GM12878 (cell line): ENCODE measurements around the gene TOPBP1. TPM values are rescaled to one million over a fixed set of nuclear protein-coding genes. Genes with fewer than 3 reads are reported as not detected.

Source experiments
- ATAC-seq: fragments of 200-7000 bp; cut with Tn5 transposase; 3 replicates; pipeline ENCODE4 v1.9.1; 2020; ENCODE audit warnings: mild to moderate bottlenecking, moderate library complexity
- BruUV-seq: library from RNA; stranded (reverse); fragments of 400-500 nt; replicated peaks from 2 replicates; lab custom pipeline; 2021; lab: Mats Ljungman, UMichigan
- CTCF ChIA-PET: fragments of 300-600 bp; sonication (Branson Sonifier 250); formaldehyde crosslinking; extraction: SDS; loops from one replicate; lab custom pipeline; 2021; ENCODE audit warnings: inconsistent platforms; lab: Yijun Ruan, JAX
- POLR2A ChIA-PET: fragments of 350-600 bp; formaldehyde crosslinking; extraction: SDS; loops from one replicate; lab custom pipeline; 2021; ENCODE audit warnings: inconsistent platforms; lab: Charles Lee
- RAD21 ChIA-PET: fragments of 300-600 bp; sonication (Branson Sonifier 250); formaldehyde crosslinking; loops from one replicate; lab custom pipeline; 2023; ENCODE audit warnings: antibody characterized with exemption; ENCODE audit not compliant: unreplicated experiment; lab: Charles Lee
- SMC1A ChIA-PET: fragments of 300-600 bp; sonication (Branson Sonifier 250); formaldehyde crosslinking; loops from one replicate; lab custom pipeline; 2023; ENCODE audit not compliant: unreplicated experiment, uncharacterized antibody; lab: Charles Lee
- DNase-seq: peaks from one replicate; pipeline ENCODE4 v3.0.0-alpha.2; 2011; ENCODE audit warnings: low read depth, low spot score
- FAIRE-seq: peaks from 3 replicates; lab custom pipeline; 2011; peaks lifted over from hg19 to GRCh38; lab: Jason Lieb, UNC
- H2AFZ ChIP-seq: 2 replicates; pipeline ENCODE4 v1.6.0; 2011; ENCODE audit warnings: low read depth, low read length, control low read depth; ENCODE audit not compliant: control insufficient read depth
- H3K27ac ChIP-seq: 2 replicates; pipeline ENCODE4 v1.5.1; 2011; ENCODE audit warnings: control low read depth; ENCODE audit not compliant: control insufficient read depth, insufficient read depth
- H3K27me3 ChIP-seq, 2 experiments: replicated peaks in 1 of 2; 2 replicates each; pipeline versions ENCODE4 v1.6.0 to v1.6.1; 2011; ENCODE audit warnings: low read length in 1 of 2; ENCODE audit not compliant: control insufficient read depth in 2 of 2, insufficient read depth in 2 of 2
- H3K36me3 ChIP-seq, 2 experiments: 2 replicates each; pipeline ENCODE4 v1.5.1; 2011; ENCODE audit warnings: low read length in 1 of 2; ENCODE audit not compliant: control insufficient read depth in 2 of 2, insufficient read depth in 2 of 2
- H3K4me1 ChIP-seq: 2 replicates; pipeline ENCODE4 v1.6.1; 2011; ENCODE audit warnings: mild to moderate bottlenecking, low read length, moderate library complexity, mixed read lengths; ENCODE audit not compliant: control insufficient read depth, insufficient read depth
- H3K4me2 ChIP-seq: 2 replicates; pipeline ENCODE4 v1.6.0; 2011; ENCODE audit warnings: control low read depth; ENCODE audit not compliant: control insufficient read depth, insufficient read depth
- H3K4me3 ChIP-seq: fragments of 200-600 bp; sonication (generic); 2 replicates; pipeline ENCODE4 v1.5.1; 2016
- H3K79me2 ChIP-seq: 2 replicates; pipeline ENCODE4 v1.6.0; 2011; ENCODE audit warnings: low read length; ENCODE audit not compliant: control insufficient read depth, insufficient read depth
- H3K9ac ChIP-seq: 2 replicates; pipeline ENCODE4 v1.8.0; 2011; ENCODE audit warnings: low read length, control low read depth, mixed read lengths; ENCODE audit not compliant: control insufficient read depth, insufficient read depth
- H3K9me3 ChIP-seq: replicated peaks from 3 replicates; pipeline ENCODE4 v1.5.1; 2011; ENCODE audit warnings: mild to moderate bottlenecking, low read length; ENCODE audit not compliant: control insufficient read depth, insufficient read depth
- H4K20me1 ChIP-seq: 2 replicates; pipeline ENCODE4 v1.6.0; 2011; ENCODE audit not compliant: control insufficient read depth, insufficient read depth
- CBX5 ChIP-seq: sonication (generic); IDR thresholded peaks from 2 replicates; pipeline ENCODE4 v1.6.1; 2016; ENCODE audit warnings: low read depth, moderate library complexity, mild to moderate bottlenecking, inconsistent platforms
- KAT2A ChIP-seq: conservative IDR thresholded peaks from 2 replicates; pipeline ENCODE4 v1.6.1; 2011; ENCODE audit warnings: low read depth, low read length; ENCODE audit not compliant: control insufficient read depth
- MYC ChIP-seq: IDR thresholded peaks from 2 replicates; pipeline ENCODE4 v1.6.1; 2011; ENCODE audit warnings: mild to moderate bottlenecking, low read length, moderate library complexity, inconsistent platforms; ENCODE audit not compliant: insufficient read depth, insufficient replicate concordance, insufficient read length, severe bottlenecking
- TARDBP ChIP-seq: IDR thresholded peaks from 2 replicates; pipeline ENCODE4 v1.6.1; 2016; ENCODE audit warnings: borderline replicate concordance
- WRNIP1 ChIP-seq: IDR thresholded peaks from 2 replicates; pipeline ENCODE4 v1.6.1; 2011; ENCODE audit warnings: low read depth, low read length, improper control_type of control experiment, borderline replicate concordance
- ZNF207 ChIP-seq: fragments of 450-650 bp; IDR thresholded peaks from 2 replicates; pipeline ENCODE4 v1.6.1; 2014; ENCODE audit warnings: antibody characterized with exemption, mild to moderate bottlenecking, borderline replicate concordance
- ZNF274 ChIP-seq: IDR thresholded peaks from one replicate; pipeline ENCODE4 v1.8.0; 2011; ENCODE audit not compliant: insufficient read length, insufficient read depth
- ZZZ3 ChIP-seq: IDR thresholded peaks from 2 replicates; pipeline ENCODE4 v1.6.1; 2011; ENCODE audit warnings: low read depth; ENCODE audit not compliant: control insufficient read depth, insufficient read length
- WGBS: methylation state at CpG from one replicate; pipeline ENCODE4 v1.1.6; 2016; ENCODE audit warnings: low lambda C conversion rate; ENCODE audit not compliant: insufficient replicate concordance, insufficient coverage; ENCODE audit errors: missing lambda C conversion rate; 5-methylcytosine and 5-hydroxymethylcytosine counted together
- in situ Hi-C: fragments of 300-500 bp; cut with MboI; formaldehyde crosslinking; loops from 9 replicates; pipeline ENCODE4 v1.14.3; 2018; ENCODE audit warnings: mixed read lengths
- intact Hi-C: fragments of 100-400 bp; cut with micrococcal nuclease; formaldehyde crosslinking; loops from one replicate; pipeline ENCODE4 v1.14.2; 2022; ENCODE audit not compliant: unreplicated experiment
- polyA plus RNA-seq, 11 experiments: library from polyadenylated mRNA; depleted of rRNA in 4 of 11; unstranded in 6 of 11; stranded (reverse) in 5 of 11; fragments of >200 nt; fragmentation: Nextera tagmentation in 4 of 11; fragmentation: Illumina TruSeq in 1 of 11; extraction: Ambion mirVana in 4 of 11; extraction: Trizol in 1 of 11; gene quantifications; 1 replicate in 1 of 11; 2 replicates in 10 of 11; pipeline versions ENCODE4 v1.2.1 to v1.2.3, GENCODE V29; 2011 to 2016; ENCODE audit warnings: inconsistent platforms in 2 of 11, missing spikeins in 2 of 11, low read depth in 1 of 11
- total RNA-seq, 4 experiments: library from RNA; depleted of rRNA in 3 of 4; stranded (reverse); fragments of >200 nt in 3 of 4; fragmentation: Illumina TruSeq in 1 of 4; extraction: Trizol in 1 of 4; gene quantifications; 2 replicates each; pipeline versions ENCODE4 v1.2.1 to v1.2.3, GENCODE V29; 2013 to 2021
- TF ChIP-seq, protein P1 (sequence below): fragments of 450-650 bp; IDR thresholded peaks from 2 replicates; pipeline ENCODE4 v1.6.1; 2017; ENCODE audit warnings: mild to moderate bottlenecking, moderate library complexity
- TF ChIP-seq, protein P2 (sequence below): fragments of 150-350 bp; IDR thresholded peaks from 2 replicates; pipeline ENCODE4 v1.6.1; 2014; ENCODE audit warnings: mild to moderate bottlenecking, low read depth, low read length
- TF ChIP-seq, protein P3 (sequence below): fragments of 450-650 bp; IDR thresholded peaks from 2 replicates; pipeline ENCODE4 v1.6.1; 2018; ENCODE audit warnings: mild to moderate bottlenecking, low read depth, moderate library complexity; ENCODE audit not compliant: partially characterized antibody

Gene TOPBP1
- total and polyA plus RNA-seq, 10 of the 15 experiments (the other 5 are each of a cell fraction or from before 2014, with no cell fraction given): 18.3 to 99.3 (median 61.5) TPM

DNA sequence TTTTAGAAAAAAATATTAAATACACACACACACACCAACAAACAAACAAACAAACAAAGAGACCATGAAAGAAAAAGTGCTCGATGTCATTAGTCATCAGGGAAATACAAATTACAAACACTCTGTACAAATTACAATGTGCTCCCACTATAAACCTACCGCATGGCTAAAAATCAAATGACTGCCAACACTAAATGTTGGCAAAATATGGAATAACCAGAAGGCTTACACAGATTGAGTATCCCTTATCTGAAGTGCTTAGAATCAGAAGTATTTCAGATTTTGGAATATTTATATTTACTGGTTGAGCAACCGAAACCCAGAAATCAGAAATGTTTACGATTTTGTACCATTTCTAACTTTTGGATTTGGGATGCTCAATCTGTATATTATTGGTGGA lies 54.8 kb downstream of the TOPBP1 start (continued):
- TF ChIP-seq, protein P1, sequence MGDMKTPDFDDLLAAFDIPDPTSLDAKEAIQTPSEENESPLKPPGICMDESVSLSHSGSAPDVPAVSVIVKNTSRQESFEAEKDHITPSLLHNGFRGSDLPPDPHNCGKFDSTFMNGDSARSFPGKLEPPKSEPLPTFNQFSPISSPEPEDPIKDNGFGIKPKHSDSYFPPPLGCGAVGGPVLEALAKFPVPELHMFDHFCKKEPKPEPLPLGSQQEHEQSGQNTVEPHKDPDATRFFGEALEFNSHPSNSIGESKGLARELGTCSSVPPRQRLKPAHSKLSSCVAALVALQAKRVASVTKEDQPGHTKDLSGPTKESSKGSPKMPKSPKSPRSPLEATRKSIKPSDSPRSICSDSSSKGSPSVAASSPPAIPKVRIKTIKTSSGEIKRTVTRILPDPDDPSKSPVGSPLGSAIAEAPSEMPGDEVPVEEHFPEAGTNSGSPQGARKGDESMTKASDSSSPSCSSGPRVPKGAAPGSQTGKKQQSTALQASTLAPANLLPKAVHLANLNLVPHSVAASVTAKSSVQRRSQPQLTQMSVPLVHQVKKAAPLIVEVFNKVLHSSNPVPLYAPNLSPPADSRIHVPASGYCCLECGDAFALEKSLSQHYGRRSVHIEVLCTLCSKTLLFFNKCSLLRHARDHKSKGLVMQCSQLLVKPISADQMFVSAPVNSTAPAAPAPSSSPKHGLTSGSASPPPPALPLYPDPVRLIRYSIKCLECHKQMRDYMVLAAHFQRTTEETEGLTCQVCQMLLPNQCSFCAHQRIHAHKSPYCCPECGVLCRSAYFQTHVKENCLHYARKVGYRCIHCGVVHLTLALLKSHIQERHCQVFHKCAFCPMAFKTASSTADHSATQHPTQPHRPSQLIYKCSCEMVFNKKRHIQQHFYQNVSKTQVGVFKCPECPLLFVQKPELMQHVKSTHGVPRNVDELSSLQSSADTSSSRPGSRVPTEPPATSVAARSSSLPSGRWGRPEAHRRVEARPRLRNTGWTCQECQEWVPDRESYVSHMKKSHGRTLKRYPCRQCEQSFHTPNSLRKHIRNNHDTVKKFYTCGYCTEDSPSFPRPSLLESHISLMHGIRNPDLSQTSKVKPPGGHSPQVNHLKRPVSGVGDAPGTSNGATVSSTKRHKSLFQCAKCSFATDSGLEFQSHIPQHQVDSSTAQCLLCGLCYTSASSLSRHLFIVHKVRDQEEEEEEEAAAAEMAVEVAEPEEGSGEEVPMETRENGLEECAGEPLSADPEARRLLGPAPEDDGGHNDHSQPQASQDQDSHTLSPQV: no peak

DNA sequence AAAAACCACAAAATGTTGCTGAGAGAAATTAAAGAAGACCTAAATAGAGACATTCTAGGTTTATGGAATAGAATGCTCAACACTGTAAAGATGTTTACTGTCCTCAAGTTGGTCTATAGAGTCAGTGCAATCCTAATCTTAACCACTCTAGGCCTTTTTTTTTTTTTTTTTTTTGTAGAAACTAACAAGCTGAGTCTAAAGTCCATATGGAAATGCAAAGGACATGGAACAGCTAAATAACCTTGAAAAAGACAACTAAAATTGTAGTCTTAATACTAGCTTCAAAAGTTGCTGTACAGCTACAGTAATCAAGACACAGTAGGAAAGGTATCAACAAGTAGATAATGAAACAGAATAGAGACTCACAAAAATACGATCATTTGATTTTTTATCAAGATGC lies 55.4 kb downstream of the TOPBP1 start:
- in situ Hi-C loops: no loop called here
- ChIA-PET SMC1A (interaction anchor here (0.8 to 2.2 kb wide), 6 partner anchors 9 to 139 kb away, joined by 3 to 5 read pairs (median 4); no protein-coding TSS in a partner anchor), RAD21 (interaction anchor here (0.9 kb wide), 1 partner anchor 30 kb away, joined by 3 read pairs; no protein-coding TSS in a partner anchor), CTCF (interaction anchor here (0.7 to 1.1 kb wide), 5 partner anchors 11 to 1406 kb away, joined by 3 to 4 read pairs (median 3); no protein-coding TSS in a partner anchor), POLR2A (interaction anchor here (0.6 to 1.0 kb wide), 3 partner anchors 9 to 35 kb away, joined by 3 to 6 read pairs (median 4); no protein-coding TSS in a partner anchor)
- H3K27ac ChIP-seq: no peak overlapping the region
- ATAC-seq: no peak
- FAIRE-seq: no peak
- intact Hi-C loops: no loop called here
- TF ChIP-seq, protein P2, sequence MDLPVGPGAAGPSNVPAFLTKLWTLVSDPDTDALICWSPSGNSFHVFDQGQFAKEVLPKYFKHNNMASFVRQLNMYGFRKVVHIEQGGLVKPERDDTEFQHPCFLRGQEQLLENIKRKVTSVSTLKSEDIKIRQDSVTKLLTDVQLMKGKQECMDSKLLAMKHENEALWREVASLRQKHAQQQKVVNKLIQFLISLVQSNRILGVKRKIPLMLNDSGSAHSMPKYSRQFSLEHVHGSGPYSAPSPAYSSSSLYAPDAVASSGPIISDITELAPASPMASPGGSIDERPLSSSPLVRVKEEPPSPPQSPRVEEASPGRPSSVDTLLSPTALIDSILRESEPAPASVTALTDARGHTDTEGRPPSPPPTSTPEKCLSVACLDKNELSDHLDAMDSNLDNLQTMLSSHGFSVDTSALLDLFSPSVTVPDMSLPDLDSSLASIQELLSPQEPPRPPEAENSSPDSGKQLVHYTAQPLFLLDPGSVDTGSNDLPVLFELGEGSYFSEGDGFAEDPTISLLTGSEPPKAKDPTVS: no peak
- TF ChIP-seq CBX5: no peak
- TF ChIP-seq TARDBP: no peak
- no peak for TF ChIP-seq ZZZ3
- TF ChIP-seq WRNIP1: no peak
- TF ChIP-seq MYC: no peak
- TF ChIP-seq, protein P3, sequence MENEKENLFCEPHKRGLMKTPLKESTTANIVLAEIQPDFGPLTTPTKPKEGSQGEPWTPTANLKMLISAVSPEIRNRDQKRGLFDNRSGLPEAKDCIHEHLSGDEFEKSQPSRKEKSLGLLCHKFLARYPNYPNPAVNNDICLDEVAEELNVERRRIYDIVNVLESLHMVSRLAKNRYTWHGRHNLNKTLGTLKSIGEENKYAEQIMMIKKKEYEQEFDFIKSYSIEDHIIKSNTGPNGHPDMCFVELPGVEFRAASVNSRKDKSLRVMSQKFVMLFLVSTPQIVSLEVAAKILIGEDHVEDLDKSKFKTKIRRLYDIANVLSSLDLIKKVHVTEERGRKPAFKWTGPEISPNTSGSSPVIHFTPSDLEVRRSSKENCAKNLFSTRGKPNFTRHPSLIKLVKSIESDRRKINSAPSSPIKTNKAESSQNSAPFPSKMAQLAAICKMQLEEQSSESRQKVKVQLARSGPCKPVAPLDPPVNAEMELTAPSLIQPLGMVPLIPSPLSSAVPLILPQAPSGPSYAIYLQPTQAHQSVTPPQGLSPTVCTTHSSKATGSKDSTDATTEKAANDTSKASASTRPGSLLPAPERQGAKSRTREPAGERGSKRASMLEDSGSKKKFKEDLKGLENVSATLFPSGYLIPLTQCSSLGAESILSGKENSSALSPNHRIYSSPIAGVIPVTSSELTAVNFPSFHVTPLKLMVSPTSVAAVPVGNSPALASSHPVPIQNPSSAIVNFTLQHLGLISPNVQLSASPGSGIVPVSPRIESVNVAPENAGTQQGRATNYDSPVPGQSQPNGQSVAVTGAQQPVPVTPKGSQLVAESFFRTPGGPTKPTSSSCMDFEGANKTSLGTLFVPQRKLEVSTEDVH: no peak
- no peak for TF ChIP-seq KAT2A
- TF ChIP-seq ZNF274: no peak
- TF ChIP-seq ZNF207: no peak
- H3K4me1 ChIP-seq: no peaks in the 10 kb centered on the region
- no peaks in the 10 kb centered on the region for H3K27me3 ChIP-seq
- peaks cover 4 to 30% of the 10 kb centered on the region in 2 experiments for H3K36me3 ChIP-seq
- WGBS: 96% methylated on average over 1 of the region's 1 CpG
- no TSS peak for BruUV-seq
- H3K9me3 ChIP-seq: no peaks in the 10 kb centered on the region; the same call in 2 of the 3 replicates
- no peaks in the 10 kb centered on the region for H3K79me2 ChIP-seq
- H2AFZ ChIP-seq: no peak overlapping the region
- DNase-seq: no peak
- H3K4me2 ChIP-seq: no peak overlapping the region
- no peak overlapping the region for H3K9ac ChIP-seq
- no peak overlapping the region for H3K4me3 ChIP-seq
- H4K20me1 ChIP-seq: no peaks in the 10 kb centered on the region
